ENCODE results near the gene SLC9A7.

SLC9A7 gene

DNA sequence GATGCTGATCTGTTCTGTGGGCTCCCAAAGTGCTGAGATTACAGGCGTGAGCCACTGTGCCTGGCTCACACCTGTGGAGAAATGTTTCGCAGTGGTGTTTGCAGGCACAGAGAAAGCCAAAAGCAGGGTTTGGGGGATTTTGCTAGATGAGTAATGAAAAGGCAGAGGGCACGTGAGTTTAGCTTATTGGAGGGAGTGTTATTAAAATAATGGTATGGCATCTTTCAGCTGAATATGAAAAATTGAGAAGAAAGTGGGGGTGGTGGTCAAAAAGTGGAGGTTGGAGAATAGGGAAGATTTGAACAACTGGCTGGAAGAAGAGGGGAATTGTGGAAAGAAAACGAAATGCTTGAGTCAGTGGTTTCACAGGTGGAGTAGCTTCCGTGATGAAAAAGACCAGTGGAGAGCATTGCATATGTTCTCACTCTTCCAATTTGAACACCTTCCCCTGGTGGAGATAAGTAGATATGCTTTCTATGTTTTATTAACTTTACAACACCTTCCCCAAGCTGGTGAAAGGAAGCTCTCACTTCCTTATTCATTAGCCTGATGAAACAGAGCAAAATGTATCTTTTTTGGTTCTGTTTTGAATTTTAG is 186.5 kb downstream of the SLC9A7 start:
- no peak overlapping the region for H3K4me3 ChIP-seq (ENCODE audit: low read depth, low read length)
- TF ChIP-seq, protein P1, sequence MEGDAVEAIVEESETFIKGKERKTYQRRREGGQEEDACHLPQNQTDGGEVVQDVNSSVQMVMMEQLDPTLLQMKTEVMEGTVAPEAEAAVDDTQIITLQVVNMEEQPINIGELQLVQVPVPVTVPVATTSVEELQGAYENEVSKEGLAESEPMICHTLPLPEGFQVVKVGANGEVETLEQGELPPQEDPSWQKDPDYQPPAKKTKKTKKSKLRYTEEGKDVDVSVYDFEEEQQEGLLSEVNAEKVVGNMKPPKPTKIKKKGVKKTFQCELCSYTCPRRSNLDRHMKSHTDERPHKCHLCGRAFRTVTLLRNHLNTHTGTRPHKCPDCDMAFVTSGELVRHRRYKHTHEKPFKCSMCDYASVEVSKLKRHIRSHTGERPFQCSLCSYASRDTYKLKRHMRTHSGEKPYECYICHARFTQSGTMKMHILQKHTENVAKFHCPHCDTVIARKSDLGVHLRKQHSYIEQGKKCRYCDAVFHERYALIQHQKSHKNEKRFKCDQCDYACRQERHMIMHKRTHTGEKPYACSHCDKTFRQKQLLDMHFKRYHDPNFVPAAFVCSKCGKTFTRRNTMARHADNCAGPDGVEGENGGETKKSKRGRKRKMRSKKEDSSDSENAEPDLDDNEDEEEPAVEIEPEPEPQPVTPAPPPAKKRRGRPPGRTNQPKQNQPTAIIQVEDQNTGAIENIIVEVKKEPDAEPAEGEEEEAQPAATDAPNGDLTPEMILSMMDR (IDR thresholded peaks at IDR 0.05; ENCODE audit: borderline replicate concordance, insufficient read depth, low read depth, low read length) = peak; percentile 52

DNA sequence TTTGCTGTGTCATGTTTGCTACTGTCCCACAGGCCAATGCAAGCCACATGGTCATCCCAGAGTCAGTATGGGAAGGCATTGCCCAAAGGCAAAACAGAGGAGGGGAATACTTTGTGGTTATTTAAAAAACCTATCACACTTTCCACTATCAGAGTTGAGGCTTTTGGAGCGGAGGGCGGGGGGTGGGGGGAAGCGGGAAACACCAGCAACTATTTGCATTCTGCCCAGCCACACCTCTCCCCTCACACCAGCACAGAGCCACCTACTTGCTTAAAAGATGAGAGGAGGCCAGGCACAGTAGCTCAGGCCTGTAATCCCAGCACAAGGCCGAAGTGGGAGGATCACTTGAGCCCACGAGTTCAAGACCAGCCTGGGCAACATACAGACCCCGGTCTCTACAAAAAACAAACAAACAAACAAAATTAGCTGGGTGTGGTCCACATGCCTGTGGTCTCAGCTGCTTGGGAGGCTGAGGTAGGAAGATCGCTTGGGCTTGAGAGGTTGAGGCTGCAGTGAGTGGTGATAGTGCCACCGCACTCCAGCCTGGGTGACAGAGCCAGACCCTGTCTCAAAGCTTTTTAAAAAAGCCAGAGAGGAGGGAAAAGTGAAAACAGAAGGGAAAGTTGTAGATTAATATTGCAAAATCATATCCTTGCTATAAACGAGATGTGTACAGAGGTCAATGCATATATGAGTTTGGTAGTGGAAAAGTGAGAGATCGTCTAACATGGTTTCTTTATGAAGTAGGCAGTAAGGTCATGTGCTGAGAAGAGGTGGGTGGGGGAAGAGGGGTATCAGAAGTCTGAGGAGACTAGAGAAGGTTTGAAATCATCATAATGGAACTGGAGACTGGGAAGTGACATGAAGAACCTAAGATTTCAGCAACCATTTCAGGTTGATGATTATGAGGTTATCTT is 187.2 kb downstream of the SLC9A7 start:
- TF ChIP-seq, protein P1 (IDR thresholded peaks at IDR 0.05; ENCODE audit: borderline replicate concordance, insufficient read depth, low read depth, low read length) = no peak
- no peak overlapping the region for H3K4me3 ChIP-seq (ENCODE audit: low read depth, low read length)

DNA sequence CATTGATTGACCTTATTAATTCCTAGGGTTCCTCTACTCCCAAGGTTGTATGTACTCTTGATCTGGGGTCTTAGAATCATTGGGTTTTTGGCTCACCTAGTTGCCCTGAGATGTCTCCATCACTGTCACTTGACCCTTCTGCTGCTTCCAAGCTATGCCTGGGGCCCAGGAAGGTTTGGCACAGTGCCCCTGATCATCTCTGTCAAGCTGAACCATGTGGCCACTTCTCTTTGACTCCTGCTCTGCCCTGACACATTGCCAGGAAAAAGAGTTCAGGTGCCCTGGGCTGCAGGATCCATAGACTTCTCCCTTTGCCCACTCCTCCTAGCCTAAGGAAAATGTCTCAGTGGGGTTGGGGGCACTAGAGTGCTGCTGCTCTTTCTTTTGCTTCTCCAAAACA is 189.3 kb downstream of the SLC9A7 start:
- TF ChIP-seq, protein P1 (IDR thresholded peaks at IDR 0.05; ENCODE audit: borderline replicate concordance, insufficient read depth, low read depth, low read length) = no peak
- no peak overlapping the region for H3K4me3 ChIP-seq (ENCODE audit: low read depth, low read length)

DNA sequence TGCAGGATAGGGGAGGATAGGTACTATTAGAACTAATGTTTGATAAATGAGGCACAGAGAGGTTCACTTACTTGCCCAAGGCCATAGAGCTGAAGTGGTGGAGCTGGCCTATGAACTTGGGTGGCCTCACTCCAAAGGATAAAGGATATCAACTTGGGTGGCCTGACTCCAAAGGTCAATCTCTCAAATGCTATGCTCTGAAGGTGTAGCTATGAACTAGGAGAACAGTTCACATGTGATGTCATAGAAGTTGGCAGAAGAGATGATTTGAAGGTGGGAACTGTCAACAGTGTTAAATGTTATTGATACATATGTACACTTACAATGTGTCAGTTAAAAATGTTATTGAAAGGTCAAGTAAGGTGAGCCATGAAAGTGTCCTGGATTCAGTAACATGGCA is 191.5 kb downstream of the SLC9A7 start:
- H3K4me3 ChIP-seq (ENCODE audit: low read depth, low read length) = no peak overlapping the region
- TF ChIP-seq, protein P1 (IDR thresholded peaks at IDR 0.05; ENCODE audit: borderline replicate concordance, insufficient read depth, low read depth, low read length) = no peak

DNA sequence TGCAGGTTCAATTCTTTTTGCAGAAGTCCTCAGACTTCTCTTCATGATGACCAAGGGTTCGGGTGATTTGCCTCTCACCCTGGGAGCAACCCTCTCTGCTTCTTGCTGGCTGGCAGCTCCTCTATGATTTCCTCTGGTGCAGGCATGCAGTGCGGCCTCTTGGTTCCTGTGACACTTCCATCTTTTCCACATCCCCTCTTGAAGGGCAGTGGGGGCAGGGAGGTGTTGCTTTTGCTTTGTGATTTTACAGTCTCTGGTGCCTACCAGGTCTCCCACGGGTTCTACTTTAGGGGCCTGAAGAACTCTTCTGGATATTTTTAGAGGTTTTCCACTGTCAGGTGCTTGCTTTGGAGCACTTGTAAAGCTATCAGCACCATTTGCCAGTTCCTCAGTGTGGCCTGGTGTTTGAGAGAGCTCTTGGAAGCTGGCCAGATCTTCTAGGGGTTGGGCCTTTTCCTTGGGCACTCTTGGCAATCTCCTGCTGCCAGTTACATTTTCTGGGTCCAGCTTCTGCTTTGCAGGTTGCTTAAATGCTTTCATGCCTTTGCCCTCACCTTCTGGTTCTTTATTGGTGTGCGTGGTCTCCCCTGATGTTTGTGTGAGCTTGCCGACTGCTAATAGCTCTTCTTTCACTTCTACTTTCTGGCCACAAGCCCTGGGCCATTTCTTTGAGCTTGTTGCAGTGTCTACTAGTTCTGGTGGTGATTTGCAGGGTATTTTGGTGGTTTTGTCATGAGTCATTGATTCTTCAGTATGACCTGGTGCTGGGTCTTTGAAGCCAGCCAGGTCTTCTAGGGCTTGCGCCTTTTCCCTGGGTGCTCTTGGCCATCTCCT is 196.9 kb downstream of the SLC9A7 start:
- TF ChIP-seq, protein P1 (IDR thresholded peaks at IDR 0.05; ENCODE audit: borderline replicate concordance, insufficient read depth, low read depth, low read length) = no peak
- H3K4me3 ChIP-seq (ENCODE audit: low read depth, low read length) = no peak overlapping the region

DNA sequence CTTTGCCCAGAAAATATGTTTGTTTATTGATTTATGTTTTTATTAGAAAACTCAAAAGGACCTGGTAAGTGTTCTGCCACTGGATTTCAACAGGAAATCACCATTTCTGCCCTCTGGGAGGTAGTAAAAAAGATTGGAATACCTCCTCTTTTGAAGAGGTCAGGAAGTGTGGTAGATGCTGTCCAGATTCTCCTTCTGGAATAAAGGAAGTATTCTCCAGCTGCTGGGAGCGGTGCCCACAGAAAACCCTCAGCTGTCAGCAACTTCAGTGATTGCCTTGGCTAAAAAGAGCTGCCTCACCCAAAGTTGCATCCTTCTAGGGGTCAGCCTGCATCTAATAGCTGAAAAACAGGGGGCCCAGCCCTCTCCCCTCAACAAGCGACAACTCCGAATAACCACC is 199.9 kb downstream of the SLC9A7 start:
- TF ChIP-seq, protein P1 (IDR thresholded peaks at IDR 0.05; ENCODE audit: borderline replicate concordance, insufficient read depth, low read depth, low read length) = no peak

More for the DNA sequence above, 199.9 kb downstream of the SLC9A7 start:
- no peak overlapping the region for H3K4me3 ChIP-seq (ENCODE audit: low read depth, low read length)

Measured in GM12875 (cell line).